Hindlimb muscle (tissue), 1 donor: ENCODE results near the gene OR1N1. TPM values are rescaled to one million over a fixed set of nuclear protein-coding genes. Genes with fewer than 3 reads are reported as not detected.

Source experiments
- polyA plus RNA-seq: library from polyadenylated mRNA; unstranded; fragments of 120-200 nt; gene quantifications from one replicate; pipeline ENCODE4 v1.2.1, GENCODE V29; 2013; ENCODE audit not compliant: insufficient read length

OR1N1 gene
- polyA plus RNA-seq, 1 donor, result not detected

Other genes with a start within 250 kb of the OR1N1 start
- 4.7 TPM for gene PTGS1, start 156.3 kb downstream of the OR1N1 start, polyA plus RNA-seq
- gene OR1J1, start 49.4 kb downstream of the OR1N1 start, polyA plus RNA-seq, result not detected
- gene OR1J2, start 16.5 kb downstream of the OR1N1 start, polyA plus RNA-seq, result not detected
- gene OR1J4, start 8.2 kb downstream of the OR1N1 start, polyA plus RNA-seq, result not detected
- gene OR1N2, start 25.8 kb upstream of the OR1N1 start, polyA plus RNA-seq, result not detected
- gene OR1L8, start 56.1 kb upstream of the OR1N1 start, polyA plus RNA-seq, result 0.09 TPM
- gene OR1Q1, start 87.4 kb upstream of the OR1N1 start, polyA plus RNA-seq, result not detected
- gene OR1B1, start 130.3 kb upstream of the OR1N1 start, polyA plus RNA-seq, result not detected
- not detected for gene OR1L1, start 134.4 kb upstream of the OR1N1 start, polyA plus RNA-seq
- gene OR1L3, start 147.8 kb upstream of the OR1N1 start, polyA plus RNA-seq, result not detected
- gene OR1L4, start 196.7 kb upstream of the OR1N1 start, polyA plus RNA-seq, result not detected
- gene OR1L6, start 215.0 kb upstream of the OR1N1 start, polyA plus RNA-seq, result not detected